Neural progenitor cell (in vitro differentiated cells): ENCODE data around the gene RAB3GAP2. TPM values are rescaled to one million over a fixed set of nuclear protein-coding genes. Genes with fewer than 3 reads are reported as not detected.
"Not testable (repeated sequence)": the region's sequence is repeated elsewhere in the genome, so short reads cannot be mapped to it uniquely, and the experiment has no call there.

Source experiments
- DNase-seq: peaks from one replicate; pipeline ENCODE4 v3.0.0-alpha.2; 2016; ENCODE audit warnings: low spot score
- H2AFZ ChIP-seq: fragments of 200-600 bp; sonication (generic); replicated peaks from 2 replicates; pipeline ENCODE4 v1.6.1; 2016; ENCODE audit warnings: antibody characterized with exemption
- H3F3A ChIP-seq: fragments of 200-600 bp; sonication (generic); 2 replicates; pipeline ENCODE4 v1.6.1; 2016; ENCODE audit warnings: antibody characterized with exemption, low read depth
- H3K27ac ChIP-seq: fragments of 200-600 bp; sonication (generic); 2 replicates; pipeline ENCODE4 v1.5.1; 2016; ENCODE audit warnings: mild to moderate bottlenecking
- H3K27me3 ChIP-seq: fragments of 200-600 bp; sonication (generic); 2 replicates; pipeline ENCODE4 v1.6.1; 2016; ENCODE audit warnings: mild to moderate bottlenecking, moderate library complexity
- H3K36me3 ChIP-seq: fragments of 200-600 bp; sonication (generic); 2 replicates; pipeline ENCODE4 v1.5.1; 2016
- H3K4me1 ChIP-seq: fragments of 200-600 bp; sonication (generic); 2 replicates; pipeline ENCODE4 v1.6.1; 2016; ENCODE audit warnings: mixed run types
- H3K4me2 ChIP-seq: fragments of 200-600 bp; sonication (generic); 2 replicates; pipeline ENCODE4 v1.6.1; 2016
- H3K4me3 ChIP-seq: fragments of 200-600 bp; sonication (generic); 2 replicates; pipeline ENCODE4 v1.5.1; 2016
- H3K79me2 ChIP-seq: fragments of 200-600 bp; sonication (generic); 2 replicates; pipeline ENCODE4 v1.6.1; 2016; ENCODE audit warnings: low read depth
- H3K9ac ChIP-seq: fragments of 200-600 bp; sonication (generic); 2 replicates; pipeline ENCODE4 v1.6.1; 2016
- H3K9me3 ChIP-seq: fragments of 200-600 bp; sonication (generic); 2 replicates; pipeline ENCODE4 v1.5.1; 2016; ENCODE audit warnings: low read depth
- H4K20me1 ChIP-seq: fragments of 200-600 bp; sonication (generic); 2 replicates; pipeline ENCODE4 v1.6.1; 2016; ENCODE audit warnings: low read depth
- H3K27ac Mint-ChIP-seq: 3 replicates; pipeline ENCODE4 v1.8.0; 2021; ENCODE audit warnings: mixed read lengths
- H3K27me3 Mint-ChIP-seq: 2 replicates; pipeline ENCODE4 v1.8.0; 2022; ENCODE audit warnings: low read depth, mild to moderate bottlenecking, inconsistent platforms, moderate library complexity, mixed read lengths; ENCODE audit not compliant: insufficient read depth
- H3K36me3 Mint-ChIP-seq: 3 replicates; pipeline ENCODE4 v1.8.0; 2021; ENCODE audit warnings: mixed read lengths
- H3K4me1 Mint-ChIP-seq: 3 replicates; pipeline ENCODE4 v1.8.0; 2021; ENCODE audit warnings: mixed read lengths
- H3K4me3 Mint-ChIP-seq: 3 replicates; pipeline ENCODE4 v1.8.0; 2021; ENCODE audit warnings: mild to moderate bottlenecking, moderate library complexity, mixed read lengths
- H3K9me3 Mint-ChIP-seq: 3 replicates; pipeline ENCODE4 v1.8.0; 2020; ENCODE audit warnings: mixed read lengths
- EZH2 ChIP-seq: fragments of 200-600 bp; sonication (generic); IDR thresholded peaks from 2 replicates; pipeline ENCODE4 v1.6.1; 2017; ENCODE audit warnings: antibody characterized with exemption, mild to moderate bottlenecking, moderate library complexity
- EZH2phosphoT487 ChIP-seq: fragments of 200-600 bp; sonication (generic); IDR thresholded peaks from 2 replicates; pipeline ENCODE4 v1.6.1; 2017; ENCODE audit warnings: antibody characterized with exemption
- total RNA-seq: library from RNA; depleted of rRNA; stranded (reverse); fragments of >200 nt; gene quantifications from 2 replicates; pipeline ENCODE4 v1.2.3, GENCODE V29; 2015; ENCODE audit warnings: low replicate concordance
- TF ChIP-seq, protein P1 (sequence below): fragments of 200-600 bp; sonication (generic); IDR thresholded peaks from 2 replicates; pipeline ENCODE4 v1.5.1; 2017; ENCODE audit warnings: antibody characterized with exemption, mild to moderate bottlenecking

The RAB3GAP2 gene
- total RNA-seq, 1 donor from 2014 or later: 36.4 TPM

GRCh38 chr1:220249522-220249921, 22.7 kb downstream of the RAB3GAP2 start:
- Histone ChIP-seq H3K4me3 (no peak overlapping the region), H3K27me3 (no peaks in the 10 kb centered on the region), H3K79me2 (peaks cover 71% of the 10 kb centered on the region), H4K20me1 (no peaks in the 10 kb centered on the region), H3K9me3 (peaks cover 27% of the 10 kb centered on the region), H3K9ac (no peak overlapping the region), H3K4me1 (peaks cover 6% of the 10 kb centered on the region), H3K4me2 (no peak overlapping the region), H3K27ac (no peak overlapping the region), H2AFZ (no peak overlapping the region), H3F3A (peaks cover 10% of the 10 kb centered on the region), H3K36me3 (peaks cover 28% of the 10 kb centered on the region)
- H3K27ac Mint-ChIP-seq: no peak overlapping the region
- no peak for DNase-seq
- peaks cover 65% of the 10 kb centered on the region for H3K9me3 Mint-ChIP-seq
- H3K36me3 Mint-ChIP-seq: peaks cover 68% of the 10 kb centered on the region
- H3K27me3 Mint-ChIP-seq: peaks cover 7% of the 10 kb centered on the region
- no peak overlapping the region for H3K4me3 Mint-ChIP-seq
- TF ChIP-seq, protein P1, sequence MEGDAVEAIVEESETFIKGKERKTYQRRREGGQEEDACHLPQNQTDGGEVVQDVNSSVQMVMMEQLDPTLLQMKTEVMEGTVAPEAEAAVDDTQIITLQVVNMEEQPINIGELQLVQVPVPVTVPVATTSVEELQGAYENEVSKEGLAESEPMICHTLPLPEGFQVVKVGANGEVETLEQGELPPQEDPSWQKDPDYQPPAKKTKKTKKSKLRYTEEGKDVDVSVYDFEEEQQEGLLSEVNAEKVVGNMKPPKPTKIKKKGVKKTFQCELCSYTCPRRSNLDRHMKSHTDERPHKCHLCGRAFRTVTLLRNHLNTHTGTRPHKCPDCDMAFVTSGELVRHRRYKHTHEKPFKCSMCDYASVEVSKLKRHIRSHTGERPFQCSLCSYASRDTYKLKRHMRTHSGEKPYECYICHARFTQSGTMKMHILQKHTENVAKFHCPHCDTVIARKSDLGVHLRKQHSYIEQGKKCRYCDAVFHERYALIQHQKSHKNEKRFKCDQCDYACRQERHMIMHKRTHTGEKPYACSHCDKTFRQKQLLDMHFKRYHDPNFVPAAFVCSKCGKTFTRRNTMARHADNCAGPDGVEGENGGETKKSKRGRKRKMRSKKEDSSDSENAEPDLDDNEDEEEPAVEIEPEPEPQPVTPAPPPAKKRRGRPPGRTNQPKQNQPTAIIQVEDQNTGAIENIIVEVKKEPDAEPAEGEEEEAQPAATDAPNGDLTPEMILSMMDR: no peak
- TF ChIP-seq EZH2phosphoT487 (no peak), EZH2 (no peak)
- H3K4me1 Mint-ChIP-seq: no peaks in the 10 kb centered on the region

GRCh38 chr1:220248715-220249265, 23.5 kb downstream of the RAB3GAP2 start:
- not testable (repeated sequence) for H3K27ac Mint-ChIP-seq, H3K4me3 ChIP-seq, H3K27me3 Mint-ChIP-seq, DNase-seq, H3K4me1 Mint-ChIP-seq, H3F3A ChIP-seq, H3K27me3 ChIP-seq, H2AFZ ChIP-seq, H3K27ac ChIP-seq, H3K4me1 ChIP-seq, H3K4me2 ChIP-seq, H3K9ac ChIP-seq, H4K20me1 ChIP-seq, H3K4me3 Mint-ChIP-seq
- H3K36me3 ChIP-seq: peaks cover 28% of the 10 kb centered on the region
- peaks cover 78% of the 10 kb centered on the region for H3K79me2 ChIP-seq
- Mint-ChIP-seq H3K9me3 (peaks cover 71% of the 10 kb centered on the region), H3K36me3 (peaks cover 70% of the 10 kb centered on the region)
- H3K9me3 ChIP-seq: peaks cover 27% of the 10 kb centered on the region

- peaks cover 21% of the 10 kb centered on the region for H3K9me3 ChIP-seq
- not testable (repeated sequence) for H3K4me2 ChIP-seq, H3K27me3 Mint-ChIP-seq, DNase-seq, H3F3A ChIP-seq, H4K20me1 ChIP-seq, H3K4me1 Mint-ChIP-seq, H3K27ac ChIP-seq, H3K4me3 ChIP-seq, H3K27ac Mint-ChIP-seq, H3K4me1 ChIP-seq, H3K4me3 Mint-ChIP-seq, H3K27me3 ChIP-seq, H2AFZ ChIP-seq, H3K9ac ChIP-seq, H3K36me3 ChIP-seq
- Mint-ChIP-seq H3K36me3 (peaks cover 53% of the 10 kb centered on the region), H3K9me3 (peaks cover 64% of the 10 kb centered on the region)
- H3K79me2 ChIP-seq: peaks cover 84% of the 10 kb centered on the region
Observed at GRCh38 chr1:220245900-220246299, 26.4 kb downstream of the RAB3GAP2 start.

DNA sequence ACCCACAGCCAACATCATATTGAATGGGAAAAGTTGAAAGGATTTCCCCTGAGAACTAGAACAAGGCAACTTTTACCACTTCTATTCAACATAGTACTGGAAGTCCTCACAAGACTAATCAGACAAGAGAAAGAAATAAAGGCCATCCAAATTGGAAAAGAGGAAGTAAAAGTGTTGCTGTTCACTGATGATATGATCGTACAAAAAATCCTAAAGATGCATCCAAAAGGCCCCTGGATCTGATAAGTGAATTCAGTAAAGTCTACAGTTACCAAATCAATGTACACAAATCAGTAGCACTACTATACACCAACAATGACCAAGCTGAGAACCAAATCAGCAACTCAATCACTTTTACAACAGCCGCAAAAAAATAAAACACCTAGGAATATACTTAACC, 28.3 kb downstream of the RAB3GAP2 start:
- no peak overlapping the region for H2AFZ ChIP-seq
- H4K20me1 ChIP-seq: no peaks in the 10 kb centered on the region
- H3K9ac ChIP-seq: no peak overlapping the region
- Mint-ChIP-seq H3K9me3 (peaks cover 45% of the 10 kb centered on the region), H3K27ac (no peak overlapping the region), H3K4me1 (no peaks in the 10 kb centered on the region), H3K4me3 (no peak overlapping the region), H3K36me3 (peaks cover 35% of the 10 kb centered on the region), H3K27me3 (peaks cover under 1% of the 10 kb centered on the region)
- no peak overlapping the region for H3K27ac ChIP-seq
- no peaks in the 10 kb centered on the region for H3K4me1 ChIP-seq
- TF ChIP-seq EZH2phosphoT487: no peak
- TF ChIP-seq EZH2: no peak
- TF ChIP-seq, protein P1: no peak
- H3F3A ChIP-seq: no peaks in the 10 kb centered on the region
- H3K36me3 ChIP-seq: peaks cover 9% of the 10 kb centered on the region
- no peak for DNase-seq
- H3K4me2 ChIP-seq: no peak overlapping the region
- H3K4me3 ChIP-seq: no peak overlapping the region
- H3K27me3 ChIP-seq: no peaks in the 10 kb centered on the region
- peaks cover 84% of the 10 kb centered on the region for H3K79me2 ChIP-seq
- H3K9me3 ChIP-seq: peaks cover 4% of the 10 kb centered on the region
